ENCODE measurements around the gene TMEM132A. TPM values are rescaled to one million over a fixed set of nuclear protein-coding genes. Genes with fewer than 3 reads are reported as not detected.

Gene TMEM132A
- total and polyA plus RNA-seq, 10 donors, result 5.6 to 15.6 (median 10.5) TPM

DNA sequence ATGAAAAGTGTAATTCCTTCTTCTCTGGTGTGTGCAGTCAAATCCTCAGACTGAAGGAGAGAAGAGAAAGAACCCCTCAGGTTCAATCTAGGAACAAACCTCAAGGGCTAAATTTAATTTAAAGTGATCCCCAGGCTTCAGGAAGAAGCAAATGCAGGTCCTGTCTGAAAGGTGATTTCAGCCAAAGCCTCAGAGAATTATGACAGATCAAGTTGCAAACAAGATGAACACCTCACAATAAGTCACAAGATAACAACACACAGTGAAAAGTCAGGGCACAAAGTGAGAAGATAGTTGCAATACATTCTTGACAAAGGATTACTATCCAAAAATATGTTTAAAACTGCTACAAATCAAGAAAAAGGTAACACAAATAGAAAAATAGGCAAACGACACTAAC is 45.2 kb upstream of the TMEM132A start:
- H3K9me3 ChIP-seq, result no peaks in the 10 kb centered on the region
- intact Hi-C loops (cut with DNase I; ENCODE audit: low total_unique reads), result no loop called here

DNA sequence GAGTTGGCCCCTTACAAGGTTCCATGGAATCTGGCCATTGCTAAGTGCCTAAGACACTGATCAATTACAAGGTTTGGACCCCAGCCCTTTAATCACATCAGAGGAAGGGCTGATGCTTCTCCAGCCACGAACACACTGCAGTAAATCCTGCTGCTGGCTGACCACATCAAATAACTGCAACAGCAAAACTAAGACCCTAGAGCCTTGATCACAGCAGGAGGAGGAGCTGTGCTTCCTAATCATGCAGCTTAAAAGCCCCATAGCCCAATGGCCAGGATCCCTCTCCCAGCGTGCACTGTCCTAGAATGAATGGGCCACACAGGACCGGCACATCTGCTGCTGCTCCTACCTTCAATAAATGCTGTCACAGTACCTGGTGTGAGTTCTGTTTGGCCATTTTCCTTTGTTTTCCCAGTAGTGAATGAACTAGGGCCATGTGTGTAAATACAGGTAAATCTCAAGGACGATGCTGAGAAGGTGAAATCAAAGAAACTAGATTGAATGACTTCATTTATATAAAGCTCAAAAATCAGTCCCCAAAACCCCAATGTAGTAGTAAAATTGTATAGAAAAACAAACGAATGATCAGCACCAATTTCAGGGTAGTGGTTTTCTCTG is 44.2 kb upstream of the TMEM132A start:
- Histone ChIP-seq H3K27me3 (replicated peaks in 1 of 7) (no peaks in the 10 kb centered on the region), H3K9me3 (no peaks in the 10 kb centered on the region), H3K4me3 (no peak overlapping the region), H3K27ac (no peak overlapping the region), H3K4me1 (no peaks in the 10 kb centered on the region), H3K36me3 (peaks cover 0 to 55% (median 20%) of the 10 kb centered on the region in 6 donors)
- 82 to 87% (median 86%) methylated on average over 5 of the region's 5 CpGs for WGBS, 5 donors
- intact Hi-C loops (cut with DNase I; ENCODE audit: low total_unique reads), result no loop called here
- TF ChIP-seq POLR2A (IDR thresholded peaks at IDR 0.05) (no peak), POLR2AphosphoS5 (IDR thresholded peaks at IDR 0.05) (no peak)
- TF ChIP-seq, protein P1, sequence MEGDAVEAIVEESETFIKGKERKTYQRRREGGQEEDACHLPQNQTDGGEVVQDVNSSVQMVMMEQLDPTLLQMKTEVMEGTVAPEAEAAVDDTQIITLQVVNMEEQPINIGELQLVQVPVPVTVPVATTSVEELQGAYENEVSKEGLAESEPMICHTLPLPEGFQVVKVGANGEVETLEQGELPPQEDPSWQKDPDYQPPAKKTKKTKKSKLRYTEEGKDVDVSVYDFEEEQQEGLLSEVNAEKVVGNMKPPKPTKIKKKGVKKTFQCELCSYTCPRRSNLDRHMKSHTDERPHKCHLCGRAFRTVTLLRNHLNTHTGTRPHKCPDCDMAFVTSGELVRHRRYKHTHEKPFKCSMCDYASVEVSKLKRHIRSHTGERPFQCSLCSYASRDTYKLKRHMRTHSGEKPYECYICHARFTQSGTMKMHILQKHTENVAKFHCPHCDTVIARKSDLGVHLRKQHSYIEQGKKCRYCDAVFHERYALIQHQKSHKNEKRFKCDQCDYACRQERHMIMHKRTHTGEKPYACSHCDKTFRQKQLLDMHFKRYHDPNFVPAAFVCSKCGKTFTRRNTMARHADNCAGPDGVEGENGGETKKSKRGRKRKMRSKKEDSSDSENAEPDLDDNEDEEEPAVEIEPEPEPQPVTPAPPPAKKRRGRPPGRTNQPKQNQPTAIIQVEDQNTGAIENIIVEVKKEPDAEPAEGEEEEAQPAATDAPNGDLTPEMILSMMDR (IDR thresholded peaks at IDR 0.05 in 8 of 11, conservative IDR thresholded peaks at IDR 0.05 in 3 of 11), result no peak
- no peak for DNase-seq

More for the DNA sequence above, 45.2 kb upstream of the TMEM132A start:
- Histone ChIP-seq H3K36me3 (peaks cover 0 to 63% (median 20%) of the 10 kb centered on the region in 6 donors), H3K27ac (no peak overlapping the region), H3K27me3 (replicated peaks in 1 of 7) (no peaks in the 10 kb centered on the region), H3K4me1 (no peaks in the 10 kb centered on the region), H3K4me3 (no peak overlapping the region)
- no peak for DNase-seq
- WGBS, 5 donors, result 85 to 91% (median 88%) methylated on average over 1 of the region's 1 CpG
- TF ChIP-seq, protein P1 (IDR thresholded peaks at IDR 0.05 in 8 of 11, conservative IDR thresholded peaks at IDR 0.05 in 3 of 11), result no peak
- TF ChIP-seq POLR2AphosphoS5 (IDR thresholded peaks at IDR 0.05), result no peak
- no peak for TF ChIP-seq POLR2A (IDR thresholded peaks at IDR 0.05)

DNA sequence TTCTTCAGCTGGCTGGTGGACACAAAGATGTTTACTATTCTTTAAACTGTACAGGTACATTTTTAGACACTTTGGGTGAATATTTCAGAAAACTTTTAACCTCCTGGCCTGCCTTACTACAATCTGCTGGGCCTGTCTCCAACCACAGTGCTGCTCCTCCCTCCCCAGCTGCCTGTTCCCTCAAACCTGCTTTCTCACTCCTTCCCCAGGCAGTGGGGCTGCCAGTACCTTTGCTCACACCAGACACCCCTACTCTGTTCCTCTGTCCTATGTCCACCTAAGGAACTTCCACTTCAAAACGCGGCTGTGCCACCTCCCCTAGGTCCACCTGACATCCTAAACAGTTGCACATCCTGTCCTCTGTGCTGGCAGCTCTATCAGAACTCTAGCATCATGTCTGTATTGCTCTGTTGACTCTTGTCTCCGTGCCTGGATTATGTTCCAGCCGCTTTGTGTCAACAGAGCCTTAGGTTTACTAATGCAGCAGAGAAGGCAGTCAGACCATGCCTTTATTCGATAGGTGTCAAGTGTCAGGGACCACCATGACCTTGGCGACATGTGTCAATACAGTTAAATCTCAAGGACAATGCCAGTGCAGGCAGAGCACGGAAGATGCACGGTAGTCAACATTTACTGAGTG is 43.5 kb upstream of the TMEM132A start:
- DNase-seq, result no peak
- Histone ChIP-seq H3K4me1 (no peaks in the 10 kb centered on the region), H3K27ac (no peak overlapping the region), H3K9me3 (no peaks in the 10 kb centered on the region), H3K4me3 (no peak overlapping the region), H3K27me3 (replicated peaks in 1 of 7) (no peaks in the 10 kb centered on the region), H3K36me3 (peaks cover 0 to 52% (median 20%) of the 10 kb centered on the region in 6 donors)
- 89 to 92% (median 90%) methylated on average over 8 of the region's 8 CpGs for WGBS, 5 donors
- intact Hi-C loops (cut with DNase I; ENCODE audit: low total_unique reads), result no loop called here
- TF ChIP-seq, protein P1 (IDR thresholded peaks at IDR 0.05 in 8 of 11, conservative IDR thresholded peaks at IDR 0.05 in 3 of 11), result no peak
- TF ChIP-seq POLR2A (IDR thresholded peaks at IDR 0.05) (no peak), POLR2AphosphoS5 (IDR thresholded peaks at IDR 0.05) (no peak)

DNA sequence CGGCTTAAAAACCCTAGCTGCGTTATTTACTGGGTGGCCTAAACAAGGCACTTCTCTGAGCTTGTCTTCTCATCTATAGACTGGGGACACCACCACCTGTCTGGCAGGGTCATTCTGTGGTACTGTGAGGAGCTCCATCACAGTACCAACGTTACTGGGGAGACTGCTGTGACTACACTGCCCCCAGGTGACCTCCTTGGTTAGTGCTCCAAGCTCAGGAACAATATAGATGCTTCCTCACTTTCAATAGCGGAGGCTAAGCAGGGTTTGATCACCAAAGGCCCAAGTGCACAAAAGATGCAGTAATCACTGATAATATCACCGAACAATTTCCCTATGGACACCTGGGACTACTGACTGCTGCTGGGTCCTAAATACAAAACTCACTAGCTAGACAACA is 36.7 kb upstream of the TMEM132A start:
- Histone ChIP-seq H3K4me1 (peaks cover 0 to 23% (median 17%) of the 10 kb centered on the region in 6 donors), H3K27me3 (replicated peaks in 1 of 7) (no peaks in the 10 kb centered on the region), H3K27ac (no peak overlapping the region), H3K4me3 (no peak overlapping the region), H3K9me3 (no peaks in the 10 kb centered on the region), H3K36me3 (peaks cover 0 to 50% (median 17%) of the 10 kb centered on the region in 6 donors)
- no peak for DNase-seq
- TF ChIP-seq, protein P1 (IDR thresholded peaks at IDR 0.05 in 8 of 11, conservative IDR thresholded peaks at IDR 0.05 in 3 of 11), result peak in 9 of 11 experiments; percentile 10 to 52 (median 37)
- no peak for TF ChIP-seq POLR2A (IDR thresholded peaks at IDR 0.05)
- no peak for TF ChIP-seq POLR2AphosphoS5 (IDR thresholded peaks at IDR 0.05)
- intact Hi-C loops (cut with DNase I; ENCODE audit: low total_unique reads), result loop anchor here (5.0 kb wide), 1 partner anchor 55 kb away; no protein-coding TSS in a partner anchor
- 64 to 69% (median 65%) methylated on average over 5 of the region's 5 CpGs for WGBS, 5 donors

Measured in spleen (tissue), 11 donors.